Panc1 (cell line): ENCODE results near the gene CTRB2. TPM values are rescaled to one million over a fixed set of nuclear protein-coding genes. Genes with fewer than 3 reads are reported as not detected.

ENCODE experiments used
- ATAC-seq: fragments of 200-7000 bp; cut with Tn5 transposase; 2 replicates; pipeline ENCODE4 v1.9.1; 2020; ENCODE audit warnings: mild to moderate bottlenecking, moderate library complexity
- BruUV-seq: library from RNA; stranded (reverse); fragments of 400-500 nt; replicated peaks from 2 replicates; lab custom pipeline; 2021; lab: Mats Ljungman, UMichigan
- CTCF ChIA-PET: fragments of 300-600 bp; sonication (Branson Sonifier 250); formaldehyde crosslinking; loops from one replicate; lab custom pipeline; 2022; ENCODE audit warnings: antibody characterized with exemption; lab: Charles Lee
- POLR2A ChIA-PET: fragments of 300-600 bp; sonication (Branson Sonifier 250); formaldehyde crosslinking; loops from one replicate; lab custom pipeline; 2022; ENCODE audit warnings: antibody characterized with exemption; lab: Charles Lee
- DNase-seq: peaks from one replicate; pipeline ENCODE4 v3.0.0-alpha.2; 2010; ENCODE audit warnings: low read depth, low spot score
- H3K27ac ChIP-seq: 2 replicates; pipeline ENCODE4 v1.5.1; 2011; ENCODE audit warnings: mild to moderate bottlenecking, low read length, inconsistent platforms
- H3K27me3 ChIP-seq: fragments of 200-500 bp; sonication (Bioruptor generic); 2 replicates; pipeline ENCODE4 v1.6.0; 2014; ENCODE audit warnings: low read length, inconsistent platforms; ENCODE audit not compliant: control insufficient read depth, insufficient read depth
- H3K36me3 ChIP-seq: fragments of 200-500 bp; sonication (Bioruptor generic); 2 replicates; pipeline ENCODE4 v1.5.1; 2014; ENCODE audit warnings: inconsistent platforms, mild to moderate bottlenecking, low read length, moderate library complexity; ENCODE audit not compliant: control insufficient read depth, insufficient read depth
- H3K4me1 ChIP-seq: 2 replicates; pipeline ENCODE4 v1.5.1; 2011; ENCODE audit warnings: inconsistent platforms, mild to moderate bottlenecking, low read length, moderate library complexity; ENCODE audit not compliant: control insufficient read depth, insufficient read depth
- H3K4me3 ChIP-seq, 2 experiments: 2 replicates each; pipeline ENCODE4 v1.5.1; 2011 to 2012; ENCODE audit warnings: low read depth in 2 of 2, low read length in 2 of 2, mild to moderate bottlenecking in 2 of 2, inconsistent platforms in 1 of 2, moderate library complexity in 1 of 2
- H3K9me3 ChIP-seq: fragments of 200-500 bp; sonication (Bioruptor generic); 2 replicates; pipeline ENCODE4 v1.5.1; 2014; ENCODE audit warnings: low read depth, mild to moderate bottlenecking, inconsistent platforms, low read length, moderate library complexity; ENCODE audit not compliant: control insufficient read depth, insufficient read depth
- POLR2AphosphoS5 ChIP-seq: IDR thresholded peaks from 2 replicates; pipeline ENCODE4 v1.6.1; 2012; ENCODE audit warnings: mild to moderate bottlenecking, low read depth, low read length, moderate library complexity
- REST ChIP-seq, 2 experiments: IDR thresholded peaks; 2 replicates each; pipeline ENCODE4 v1.6.1; 2011 to 2012; ENCODE audit warnings: low read depth in 2 of 2, control low read depth in 1 of 2, low read length in 1 of 2, mild to moderate bottlenecking in 1 of 2, moderate library complexity in 1 of 2; ENCODE audit not compliant: insufficient read depth in 1 of 2
- SIN3A ChIP-seq: IDR thresholded peaks from 2 replicates; pipeline ENCODE4 v1.6.1; 2012; ENCODE audit warnings: low read depth, mild to moderate bottlenecking, low read length, moderate library complexity, borderline replicate concordance; ENCODE audit not compliant: insufficient read depth
- TCF7L2 ChIP-seq: IDR thresholded peaks from 2 replicates; pipeline ENCODE4 v1.6.1; 2011; ENCODE audit warnings: mild to moderate bottlenecking, low read depth, low read length, inconsistent platforms
- in situ Hi-C: cut with HindIII; loops from 2 replicates; pipeline ENCODE4 v1.10.0; 2016; ENCODE audit warnings: low sequenced_read_pairs, low pct_unique_long_range_greater_than_20kb
- intact Hi-C: fragments of 100-400 bp; cut with micrococcal nuclease; formaldehyde crosslinking; loops from one replicate; pipeline ENCODE4 v1.10.0; 2022; ENCODE audit not compliant: unreplicated experiment
- total RNA-seq: library from RNA; stranded (reverse); gene quantifications from one replicate; pipeline ENCODE4 v1.2.1, GENCODE V29; 2021; ENCODE audit not compliant: unreplicated experiment
- TF ChIP-seq, protein P1 (sequence below): fragments of 450-650 bp; IDR thresholded peaks from 2 replicates; pipeline ENCODE4 v1.5.1; 2017; ENCODE audit warnings: mild to moderate bottlenecking

The CTRB2 gene
- total RNA-seq, 1 experiment from 2014 or later: 5.0 TPM

GRCh38 chr16:75233611-75233938 is 26.6 kb upstream of the CTRB2 start:
- H3K27ac ChIP-seq: no peak overlapping the region
- peaks cover 9% of the 10 kb centered on the region; the same call in 1 of the 2 replicates for H3K36me3 ChIP-seq
- intact Hi-C loops (loop anchor here (10.0 kb wide), 1 partner anchor 151 kb away; no protein-coding TSS in a partner anchor), in situ Hi-C loops (no loop called here)
- ChIA-PET POLR2A (interaction anchor here (0.6 kb wide), 1 partner anchor 17 kb away, joined by 3 read pairs; no protein-coding TSS in a partner anchor), CTCF (interaction anchor here (0.6 to 1.5 kb wide), 5 partner anchors 12 to 149 kb away, joined by 4 to 8 read pairs (median 6); no protein-coding TSS in a partner anchor)
- H3K4me3 ChIP-seq: no peak overlapping the region
- TF ChIP-seq POLR2AphosphoS5 (no peak), TCF7L2 (no peak), REST (IDR thresholded peaks at IDR 0.05; ENCODE audit: insufficient read depth in 1 of 2, low read depth in 2 of 2, low read length in 1 of 2) (no peak), SIN3A (no peak)
- TF ChIP-seq, protein P1, sequence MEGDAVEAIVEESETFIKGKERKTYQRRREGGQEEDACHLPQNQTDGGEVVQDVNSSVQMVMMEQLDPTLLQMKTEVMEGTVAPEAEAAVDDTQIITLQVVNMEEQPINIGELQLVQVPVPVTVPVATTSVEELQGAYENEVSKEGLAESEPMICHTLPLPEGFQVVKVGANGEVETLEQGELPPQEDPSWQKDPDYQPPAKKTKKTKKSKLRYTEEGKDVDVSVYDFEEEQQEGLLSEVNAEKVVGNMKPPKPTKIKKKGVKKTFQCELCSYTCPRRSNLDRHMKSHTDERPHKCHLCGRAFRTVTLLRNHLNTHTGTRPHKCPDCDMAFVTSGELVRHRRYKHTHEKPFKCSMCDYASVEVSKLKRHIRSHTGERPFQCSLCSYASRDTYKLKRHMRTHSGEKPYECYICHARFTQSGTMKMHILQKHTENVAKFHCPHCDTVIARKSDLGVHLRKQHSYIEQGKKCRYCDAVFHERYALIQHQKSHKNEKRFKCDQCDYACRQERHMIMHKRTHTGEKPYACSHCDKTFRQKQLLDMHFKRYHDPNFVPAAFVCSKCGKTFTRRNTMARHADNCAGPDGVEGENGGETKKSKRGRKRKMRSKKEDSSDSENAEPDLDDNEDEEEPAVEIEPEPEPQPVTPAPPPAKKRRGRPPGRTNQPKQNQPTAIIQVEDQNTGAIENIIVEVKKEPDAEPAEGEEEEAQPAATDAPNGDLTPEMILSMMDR: no peak
- peaks cover 11% of the 10 kb centered on the region for H3K4me1 ChIP-seq
- no peaks in the 10 kb centered on the region for H3K9me3 ChIP-seq
- BruUV-seq: no TSS peak
- H3K27me3 ChIP-seq: no peaks in the 10 kb centered on the region
- ATAC-seq (no peak), DNase-seq (no peak)

DNA sequence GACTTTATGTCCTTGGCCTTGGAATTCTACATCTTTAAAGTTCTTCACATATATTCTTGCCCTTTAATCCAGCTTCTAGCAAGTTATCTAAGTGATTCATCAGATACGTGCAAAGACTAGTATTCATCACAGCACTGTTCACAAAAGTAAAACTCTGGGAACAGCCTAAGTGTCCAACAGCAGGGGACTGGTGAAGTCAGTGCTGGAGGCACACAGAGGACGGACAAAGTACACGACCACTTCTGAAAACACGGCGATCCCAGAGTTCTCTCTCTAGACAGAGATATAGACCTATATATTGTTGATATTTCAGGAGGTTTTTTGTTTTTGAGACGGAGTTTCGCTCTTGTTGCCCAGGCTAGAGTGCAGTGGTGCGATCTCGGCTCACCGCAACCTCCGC is 24.6 kb upstream of the CTRB2 start:
- TF ChIP-seq REST (IDR thresholded peaks at IDR 0.05; ENCODE audit: insufficient read depth in 1 of 2, low read depth in 2 of 2, low read length in 1 of 2): no peak
- no peak for TF ChIP-seq POLR2AphosphoS5
- Histone ChIP-seq H3K4me3 (no peak overlapping the region), H3K36me3 (peaks cover 9% of the 10 kb centered on the region; the same call in 1 of the 2 replicates), H3K27ac (no peak overlapping the region), H3K9me3 (no peaks in the 10 kb centered on the region), H3K27me3 (no peaks in the 10 kb centered on the region), H3K4me1 (peaks cover 10% of the 10 kb centered on the region)
- POLR2A ChIA-PET: interaction anchor here (0.6 kb wide), 1 partner anchor 939 kb away, joined by 5 read pairs; no protein-coding TSS in a partner anchor
- DNase-seq: no peak
- intact Hi-C loops (loop anchor here (10.0 kb wide), 1 partner anchor 153 kb away; no protein-coding TSS in a partner anchor), in situ Hi-C loops (no loop called here)
- no TSS peak for BruUV-seq
- CTCF ChIA-PET: no interaction called here
- no peak for ATAC-seq
